GM18511 (cell line): ENCODE measurements around the gene TTN.
A peak's percentile ranks its signal among the peaks of the same experiment; 100 is the strongest.
"Not testable (repeated sequence)": the region's sequence is repeated elsewhere in the genome, so short reads cannot be mapped to it uniquely, and the experiment has no call there.

Source experiments
- ATAC-seq: cut with Tn5 transposase; IDR thresholded peaks from one replicate; pipeline ENCODE4 v1.9.1; 2021; ENCODE audit warnings: mild to moderate bottlenecking, moderate library complexity; ENCODE audit not compliant: unreplicated experiment

TTN gene

GRCh38 chr2:178677599-178677998 lies 129.6 kb downstream of the TTN start:
- no peak for ATAC-seq

- no peak for ATAC-seq
Observed at GRCh38 chr2:178676046-178676445, 131.2 kb downstream of the TTN start.

GRCh38 chr2:178674122-178674521 lies 133.1 kb downstream of the TTN start:
- ATAC-seq = no peak

GRCh38 chr2:178666458-178666857 lies 140.8 kb downstream of the TTN start:
- no peak for ATAC-seq

- ATAC-seq = not testable (repeated sequence)
Observed at GRCh38 chr2:178658480-178658879, 148.7 kb downstream of the TTN start.

GRCh38 chr2:178650554-178650953 lies 156.7 kb downstream of the TTN start:
- no peak for ATAC-seq

- ATAC-seq = no peak
Observed at GRCh38 chr2:178644919-178645318, 162.3 kb downstream of the TTN start.

GRCh38 chr2:178641498-178641897 lies 165.7 kb downstream of the TTN start:
- no peak for ATAC-seq

- ATAC-seq = no peak
Observed at GRCh38 chr2:178635897-178636296, 171.3 kb downstream of the TTN start.

- peak; percentile 77 for ATAC-seq
Observed at GRCh38 chr2:178632729-178633128, 174.5 kb downstream of the TTN start.

GRCh38 chr2:178630581-178630980 lies 176.6 kb downstream of the TTN start:
- ATAC-seq = no peak

GRCh38 chr2:178629463-178629862 lies 177.8 kb downstream of the TTN start:
- ATAC-seq = no peak

- ATAC-seq = no peak
Observed at GRCh38 chr2:178628605-178629004, 178.6 kb downstream of the TTN start.

GRCh38 chr2:178627401-178627800 lies 179.8 kb downstream of the TTN start:
- ATAC-seq = no peak

- no peak for ATAC-seq
Observed at GRCh38 chr2:178615969-178616368, 191.3 kb downstream of the TTN start.

GRCh38 chr2:178602901-178603300 lies 204.3 kb downstream of the TTN start:
- ATAC-seq = no peak

- ATAC-seq = no peak
Observed at GRCh38 chr2:178592655-178593054, 214.6 kb downstream of the TTN start.

GRCh38 chr2:178589335-178589734 lies 217.9 kb downstream of the TTN start:
- ATAC-seq = no peak

- no peak for ATAC-seq
Observed at GRCh38 chr2:178584666-178585065, 222.6 kb downstream of the TTN start.

GRCh38 chr2:178579006-178579405 lies 228.2 kb downstream of the TTN start:
- no peak for ATAC-seq

- no peak for ATAC-seq
Observed at GRCh38 chr2:178574789-178575188, 232.4 kb downstream of the TTN start.

- ATAC-seq = no peak
Observed at GRCh38 chr2:178568227-178568626, 239.0 kb downstream of the TTN start.

GRCh38 chr2:178553047-178553446 lies 254.2 kb downstream of the TTN start:
- no peak for ATAC-seq

GRCh38 chr2:178550352-178550751 lies 256.9 kb downstream of the TTN start:
- ATAC-seq = peak; percentile 81
